Measurements from ENCODE around the gene SETD5. TPM values are rescaled to one million over a fixed set of nuclear protein-coding genes. Genes with fewer than 3 reads are reported as not detected.
A peak's percentile ranks its signal among the peaks of the same experiment; 100 is the strongest.

Gene SETD5
- total and polyA plus RNA-seq, 2 of the 8 experiments (the other 6 are each of a cell fraction or from before 2014, with no cell fraction given): 108 to 234 TPM

GRCh38 chr3:9399746-9400145 lies 2.3 kb downstream of the SETD5 start:
- H3K23ac ChIP-seq (ENCODE audit: insufficient read length): no peak overlapping the region
- ChIA-PET CTCF (ENCODE audit: partially characterized antibody) (interaction anchor here (0.6 to 2.1 kb wide), 6 partner anchors 22 to 87 kb away, joined by 3 to 7 read pairs (median 4); no protein-coding TSS in a partner anchor), POLR2A (ENCODE audit: partially characterized antibody) (interaction anchor here (0.9 to 10.0 kb wide), 12 partner anchors 8 to 48 kb away, joined by 3 to 300 read pairs (median 4); partner anchors contain the start of gene THUMPD3)
- H2BK5ac ChIP-seq (ENCODE audit: low read depth, low read length): no peak overlapping the region
- peaks cover 72 to 86% of the 10 kb centered on the region in 2 experiments for H3K79me2 ChIP-seq (ENCODE audit: control insufficient read depth in 1 of 2, insufficient read depth in 2 of 2, low read length in 2 of 2)
- peaks cover 9 to 15% of the 10 kb centered on the region in 2 experiments for H4K20me1 ChIP-seq (replicated peaks in 1 of 2; ENCODE audit: control insufficient read depth in 1 of 2, insufficient read depth in 2 of 2, low read length in 2 of 2)
- no peaks in the 10 kb centered on the region for H3K27me3 ChIP-seq (replicated peaks in 1 of 4; ENCODE audit: control insufficient read depth in 3 of 4, extremely low read depth in 1 of 4, insufficient read depth in 3 of 4, low read length in 3 of 4)
- H3K4me3 ChIP-seq (ENCODE audit: extremely low read depth in 1 of 4, insufficient read depth in 2 of 4, low read depth in 3 of 4, low read length in 4 of 4): peak overlapping the region; percentile 95 to 99 (median 98)
- WGBS, 2 experiments (ENCODE audit: extremely low coverage in 1 of 2, insufficient coverage in 1 of 2, insufficient read length in 1 of 2, insufficient replicate concordance in 2 of 2, low coverage in 1 of 2, low lambda C conversion rate in 2 of 2, missing lambda C conversion rate in 1 of 2): 2% methylated on average over 3 of the region's 3 CpGs; no CpG with 5 or more reads in 1 of the 2 experiments
- H3K9me3 ChIP-seq (ENCODE audit: insufficient read depth in 2 of 2, low read depth in 1 of 2, low read length in 1 of 2): no peaks in the 10 kb centered on the region
- no peak overlapping the region for H2AK5ac ChIP-seq (ENCODE audit: low read depth, low read length)
- H3K36me3 ChIP-seq (ENCODE audit: control insufficient read depth in 2 of 4, insufficient read depth in 4 of 4, low read length in 3 of 4): peaks cover 0 to 7% (median 3%) of the 10 kb centered on the region in 4 experiments; a peak in 5 of 8 replicates
- no peak overlapping the region for H2AFZ ChIP-seq (ENCODE audit: low read length)
- no peak overlapping the region for H2BK20ac ChIP-seq (ENCODE audit: low read length)
- H3K4me1 ChIP-seq (replicated peaks in 1 of 4; ENCODE audit: control insufficient read depth in 3 of 4, insufficient read depth in 4 of 4, low read length in 3 of 4): peaks cover 8 to 33% (median 16%) of the 10 kb centered on the region in 4 experiments; a peak in 6 of 7 replicates
- FAIRE-seq (peak; percentile 68), DNase-seq (ENCODE audit: low read depth in 1 of 2, low spot score in 2 of 2) (peak in 1 of 2 experiments; percentile 49)
- H4K8ac ChIP-seq (ENCODE audit: extremely low read depth, insufficient read depth, low read length): no peak overlapping the region
- H3K18ac ChIP-seq (ENCODE audit: extremely low read depth, low read length): no peak overlapping the region; the same call in 1 of the 2 replicates
- no peaks in the 10 kb centered on the region for H3K79me1 ChIP-seq (ENCODE audit: low read depth, low read length)
- peak overlapping the region in 3 of 4 experiments; percentile 14 to 99 (median 66); a peak in 4 of 7 replicates for H3K9ac ChIP-seq (replicated peaks in 1 of 4; ENCODE audit: extremely low read depth in 1 of 4, low read depth in 3 of 4, low read length in 3 of 4)
- H2BK120ac ChIP-seq (replicated peaks; ENCODE audit: low read depth, low read length): no peak overlapping the region
- H4K5ac ChIP-seq (ENCODE audit: insufficient read length, low read depth, low read length): peak overlapping the region; percentile 45
- H4K91ac ChIP-seq (replicated peaks; ENCODE audit: insufficient read length, low read length): no peak overlapping the region
- H2BK12ac ChIP-seq (ENCODE audit: low read depth, low read length): no peak overlapping the region
- H3K27ac ChIP-seq (ENCODE audit: low read depth, low read length): peak overlapping the region; percentile 67; the same call in 1 of the 2 replicates
- no peak overlapping the region for H3K56ac ChIP-seq (replicated peaks; ENCODE audit: insufficient read length, low read depth, low read length)
- H3K14ac ChIP-seq (ENCODE audit: insufficient read length): no peak overlapping the region
- peaks cover 16% of the 10 kb centered on the region for H3K23me2 ChIP-seq (ENCODE audit: low read depth, low read length)
- H2BK15ac ChIP-seq (ENCODE audit: low read length): no peak overlapping the region
- H3K4ac ChIP-seq (replicated peaks; ENCODE audit: insufficient read length, low read depth, low read length): no peak overlapping the region
- peak overlapping the region; percentile 78 to 89 for H3K4me2 ChIP-seq (ENCODE audit: insufficient read depth in 1 of 2, low read depth in 2 of 2, low read length in 2 of 2)
- TF ChIP-seq SUZ12 (IDR thresholded peaks at IDR 0.05; ENCODE audit: low read length): no peak
- TF ChIP-seq SP4 (IDR thresholded peaks at IDR 0.05; ENCODE audit: low read length): peak; percentile 63; the same call in 1 of the 2 replicates
- TF ChIP-seq POLR2A (IDR thresholded peaks at IDR 0.05; ENCODE audit: control extremely low read depth in 1 of 2, low read depth in 2 of 2, low read length in 2 of 2): peak; percentile 67 to 74
- peak; percentile 55 for TF ChIP-seq SAP30 (IDR thresholded peaks at IDR 0.05; ENCODE audit: insufficient read depth, insufficient replicate concordance, low read length)
- TF ChIP-seq, protein P1, sequence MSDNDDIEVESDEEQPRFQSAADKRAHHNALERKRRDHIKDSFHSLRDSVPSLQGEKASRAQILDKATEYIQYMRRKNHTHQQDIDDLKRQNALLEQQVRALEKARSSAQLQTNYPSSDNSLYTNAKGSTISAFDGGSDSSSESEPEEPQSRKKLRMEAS (IDR thresholded peaks at IDR 0.05): 0 out of 2 replicates have a peak, but pooled peaks have one; percentile 12
- TF ChIP-seq CBX5 (IDR thresholded peaks at IDR 0.05; ENCODE audit: low read depth, low read length): no peak
- peak; percentile 93 for TF ChIP-seq YY1 (IDR thresholded peaks at IDR 0.05; ENCODE audit: low read depth, low read length)
- TF ChIP-seq POLR2AphosphoS5 (IDR thresholded peaks at IDR 0.05; ENCODE audit: low read depth, low read length): peak; percentile 90
- peak; percentile 13 to 28; a peak in 2 of 4 replicates for TF ChIP-seq RAD21 (IDR thresholded peaks at IDR 0.05 in 1 of 2, conservative IDR thresholded peaks at IDR 0.05 in 1 of 2; ENCODE audit: low read depth in 2 of 2, low read length in 2 of 2)
- TF ChIP-seq JUND (IDR thresholded peaks at IDR 0.05; ENCODE audit: low read length): no peak
- TF ChIP-seq SIN3A (conservative IDR thresholded peaks at IDR 0.05 in 1 of 2, IDR thresholded peaks at IDR 0.05 in 1 of 2; ENCODE audit: low read depth in 1 of 2, low read length in 2 of 2): peak; percentile 74 to 95; a peak in 2 of 4 replicates
- TF ChIP-seq TBP (IDR thresholded peaks at IDR 0.05; ENCODE audit: low read depth, low read length): peak; percentile 71; the same call in 1 of the 2 replicates

Measured in H1 (cell line).